Measurements from ENCODE around the gene FAM120B.

GRCh38 chr6:170297576-170298330 lies 8.8 kb upstream of the FAM120B start:
- TF ChIP-seq EZH2 (IDR thresholded peaks at IDR 0.05) (no peak), POLR2AphosphoS5 (IDR thresholded peaks at IDR 0.05; ENCODE audit: borderline replicate concordance, low read depth, low read length) (no peak), FOXP2 (optimal IDR thresholded peaks at IDR 0.05; ENCODE audit: control extremely low read depth, extremely low read length, insufficient read depth) (no peak)

All from SK-N-MC (cell line).